Karpas-422 (cell line): ENCODE results near the gene SUPT3H. TPM values are rescaled to one million over a fixed set of nuclear protein-coding genes. Genes with fewer than 3 reads are reported as not detected.

ENCODE experiments used
- DNase-seq: peaks from one replicate; pipeline ENCODE4 v3.0.0-alpha.2; 2015
- H2AFZ ChIP-seq: fragments of 200-600 bp; sonication (generic); 2 replicates; pipeline ENCODE4 v1.6.1; 2014; ENCODE audit warnings: antibody characterized with exemption, low read length, mixed read lengths
- H3K27ac ChIP-seq: fragments of 200-600 bp; sonication (generic); 2 replicates; pipeline ENCODE4 v1.5.1; 2014; ENCODE audit warnings: mild to moderate bottlenecking, low read length, moderate library complexity
- H3K27me3 ChIP-seq: fragments of 200-600 bp; sonication (generic); 2 replicates; pipeline ENCODE4 v1.6.1; 2014; ENCODE audit warnings: low read length, mixed read lengths
- H3K36me3 ChIP-seq: fragments of 200-600 bp; sonication (generic); 2 replicates; pipeline ENCODE4 v1.6.1; 2014; ENCODE audit warnings: low read length, mixed read lengths; ENCODE audit not compliant: insufficient read depth
- H3K4me1 ChIP-seq: fragments of 200-600 bp; sonication (generic); 2 replicates; pipeline ENCODE4 v1.6.1; 2014; ENCODE audit warnings: mild to moderate bottlenecking, low read length, mixed read lengths
- H3K4me2 ChIP-seq: fragments of 200-600 bp; sonication (generic); 2 replicates; pipeline ENCODE4 v1.6.1; 2014; ENCODE audit warnings: low read length, low read depth, mild to moderate bottlenecking; ENCODE audit not compliant: poor library complexity, severe bottlenecking
- H3K4me3 ChIP-seq: fragments of 200-600 bp; sonication (generic); 2 replicates; pipeline ENCODE4 v1.5.1; 2014; ENCODE audit warnings: mild to moderate bottlenecking, antibody characterized with exemption, low read length, mixed read lengths
- H3K79me2 ChIP-seq: fragments of 200-600 bp; sonication (generic); 2 replicates; pipeline ENCODE4 v1.6.1; 2014; ENCODE audit warnings: mild to moderate bottlenecking, low read length, mixed read lengths
- H3K9ac ChIP-seq: fragments of 200-600 bp; sonication (generic); 2 replicates; pipeline ENCODE4 v1.6.0; 2014; ENCODE audit warnings: low read length
- H3K9me2 ChIP-seq: fragments of 200-600 bp; sonication (generic), shearing (Covaris generic); replicated peaks from 2 replicates; pipeline ENCODE4 v1.6.0; 2014; ENCODE audit warnings: mild to moderate bottlenecking, low read length, moderate library complexity; ENCODE audit not compliant: insufficient read depth
- H3K9me3 ChIP-seq: fragments of 300-700, 200-600 bp; sonication (generic); 2 replicates; pipeline ENCODE4 v1.6.1; 2014; ENCODE audit warnings: low read length, mixed read lengths
- H4K20me1 ChIP-seq: fragments of 200-600 bp; sonication (generic); 2 replicates; pipeline ENCODE4 v1.6.1; 2014; ENCODE audit warnings: mild to moderate bottlenecking, antibody characterized with exemption, low read length, low read depth; ENCODE audit not compliant: insufficient read depth
- total RNA-seq: library from RNA; depleted of rRNA; stranded (reverse); fragments of >200 nt; shearing (Covaris generic); gene quantifications from 2 replicates; pipeline ENCODE4 v1.2.3, GENCODE V29; 2014; ENCODE audit warnings: low replicate concordance

SUPT3H gene
- total RNA-seq, 1 experiment from 2014 or later: 2.6 TPM

GRCh38 chr6:45326698-45327417 lies 50.9 kb downstream of the SUPT3H start:
- DNase-seq: no peak
- Histone ChIP-seq H4K20me1 (0 out of 2 replicates have a peak, but pooled peaks cover 3% of the 10 kb centered on the region), H3K36me3 (no peaks in the 10 kb centered on the region), H3K4me3 (no peak overlapping the region), H3K9me3 (no peaks in the 10 kb centered on the region), H3K4me1 (no peaks in the 10 kb centered on the region), H3K27ac (no peak overlapping the region), H3K27me3 (no peaks in the 10 kb centered on the region; the same call in 1 of the 2 replicates), H3K4me2 (no peak overlapping the region), H3K79me2 (no peaks in the 10 kb centered on the region), H3K9me2 (no peaks in the 10 kb centered on the region), H3K9ac (no peak overlapping the region), H2AFZ (no peak overlapping the region)

DNA sequence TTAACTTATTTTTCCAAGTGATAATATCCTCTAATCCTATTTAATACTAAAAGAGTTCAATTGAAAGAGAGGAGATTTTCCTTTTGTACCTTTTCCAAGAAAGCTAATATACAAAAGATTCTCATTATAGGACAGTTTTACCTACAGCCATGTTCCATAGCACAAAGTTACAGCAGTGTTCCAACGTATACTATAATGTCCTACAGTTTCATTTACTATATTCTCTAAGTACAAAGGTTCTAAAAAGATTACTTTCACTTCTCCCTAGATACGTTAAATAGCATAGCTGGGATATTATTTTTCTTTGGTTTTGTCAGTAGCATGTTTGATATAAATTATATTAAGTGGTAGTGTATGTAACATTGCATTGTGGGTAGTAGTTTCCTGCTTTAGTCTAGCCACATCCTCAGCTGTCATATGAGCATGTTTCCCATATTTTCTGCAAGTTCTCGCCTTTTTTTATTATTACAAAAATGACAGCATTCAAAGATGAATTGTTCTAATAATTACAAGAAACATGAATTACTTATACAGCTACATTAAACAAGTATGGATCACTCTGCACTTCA lies 54.0 kb downstream of the SUPT3H start:
- Histone ChIP-seq H3K4me1 (no peaks in the 10 kb centered on the region), H2AFZ (no peak overlapping the region), H3K9me3 (no peaks in the 10 kb centered on the region), H3K79me2 (no peaks in the 10 kb centered on the region), H3K4me2 (no peak overlapping the region), H3K27me3 (no peaks in the 10 kb centered on the region; the same call in 1 of the 2 replicates), H3K9ac (no peak overlapping the region), H3K27ac (no peak overlapping the region), H3K9me2 (no peaks in the 10 kb centered on the region), H4K20me1 (0 out of 2 replicates have a peak, but pooled peaks cover 3% of the 10 kb centered on the region), H3K36me3 (no peaks in the 10 kb centered on the region), H3K4me3 (no peak overlapping the region)
- no peak for DNase-seq

DNA sequence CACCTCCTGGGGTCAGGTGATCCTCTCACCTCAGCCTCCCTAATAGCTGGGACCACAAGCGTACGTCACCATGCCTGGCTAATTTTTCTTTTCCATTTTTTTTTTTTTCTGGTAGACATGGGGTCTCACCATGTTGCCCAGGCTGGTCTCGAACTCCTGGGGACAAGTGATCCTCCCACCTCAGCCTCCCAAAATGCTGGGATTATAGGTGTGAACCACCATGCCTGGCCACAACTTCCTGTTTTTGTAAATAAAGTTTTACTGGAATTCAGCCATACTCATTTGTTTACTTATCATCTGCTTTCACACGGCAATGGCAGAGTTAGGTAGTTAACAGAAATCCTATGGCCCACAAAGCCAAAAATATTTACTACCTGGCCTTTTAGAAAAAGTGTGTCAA lies 57.4 kb downstream of the SUPT3H start:
- Histone ChIP-seq H3K27me3 (no peaks in the 10 kb centered on the region), H3K4me3 (no peak overlapping the region), H3K27ac (no peak overlapping the region), H3K36me3 (no peaks in the 10 kb centered on the region), H3K9me2 (no peaks in the 10 kb centered on the region), H2AFZ (no peak overlapping the region), H3K4me2 (no peak overlapping the region), H4K20me1 (0 out of 2 replicates have a peak, but pooled peaks cover 3% of the 10 kb centered on the region), H3K9ac (no peak overlapping the region), H3K79me2 (no peaks in the 10 kb centered on the region), H3K9me3 (no peaks in the 10 kb centered on the region), H3K4me1 (no peaks in the 10 kb centered on the region)
- no peak for DNase-seq

- Histone ChIP-seq H3K9me3 (no peaks in the 10 kb centered on the region), H3K9me2 (no peaks in the 10 kb centered on the region), H3K9ac (no peak overlapping the region), H3K4me1 (no peaks in the 10 kb centered on the region), H3K4me2 (no peak overlapping the region), H3K36me3 (no peaks in the 10 kb centered on the region), H2AFZ (no peak overlapping the region), H3K79me2 (no peaks in the 10 kb centered on the region), H4K20me1 (no peaks in the 10 kb centered on the region), H3K4me3 (no peak overlapping the region), H3K27ac (no peak overlapping the region), H3K27me3 (no peaks in the 10 kb centered on the region)
- no peak for DNase-seq
These were observed 63.6 kb downstream of the SUPT3H start for GRCh38 chr6:45314146-45314545.

- no peak overlapping the region for H3K27ac ChIP-seq
- H3K79me2 ChIP-seq: no peaks in the 10 kb centered on the region
- H3K4me2 ChIP-seq: no peak overlapping the region
- no peaks in the 10 kb centered on the region for H3K27me3 ChIP-seq
- H3K9me2 ChIP-seq: no peaks in the 10 kb centered on the region
- H3K4me1 ChIP-seq: no peaks in the 10 kb centered on the region
- no peaks in the 10 kb centered on the region for H3K9me3 ChIP-seq
- DNase-seq: no peak
- H3K9ac ChIP-seq: no peak overlapping the region
- no peaks in the 10 kb centered on the region for H3K36me3 ChIP-seq
- H2AFZ ChIP-seq: no peak overlapping the region
- H4K20me1 ChIP-seq: no peaks in the 10 kb centered on the region
- no peak overlapping the region for H3K4me3 ChIP-seq
These were observed 67.5 kb downstream of the SUPT3H start for GRCh38 chr6:45310118-45310788.

GRCh38 chr6:45305546-45305945 lies 72.2 kb downstream of the SUPT3H start:
- H2AFZ ChIP-seq: no peak overlapping the region

GRCh38 chr6:45302832-45303231 lies 74.9 kb downstream of the SUPT3H start:
- Histone ChIP-seq H4K20me1 (no peaks in the 10 kb centered on the region), H3K9me3 (no peaks in the 10 kb centered on the region), H3K79me2 (no peaks in the 10 kb centered on the region), H3K9ac (no peak overlapping the region), H3K4me2 (no peak overlapping the region), H3K4me3 (no peak overlapping the region), H3K27ac (no peak overlapping the region), H2AFZ (no peak overlapping the region), H3K27me3 (no peaks in the 10 kb centered on the region), H3K36me3 (no peaks in the 10 kb centered on the region), H3K4me1 (no peaks in the 10 kb centered on the region), H3K9me2 (no peaks in the 10 kb centered on the region)
- no peak for DNase-seq

More at GRCh38 chr6:45305546-45305945, 72.2 kb downstream of the SUPT3H start:
- no peaks in the 10 kb centered on the region for H3K27me3 ChIP-seq
- no peaks in the 10 kb centered on the region for H3K36me3 ChIP-seq
- no peak overlapping the region for H3K4me3 ChIP-seq
- DNase-seq: no peak
- no peaks in the 10 kb centered on the region for H3K9me2 ChIP-seq
- no peaks in the 10 kb centered on the region for H3K9me3 ChIP-seq
- no peak overlapping the region for H3K9ac ChIP-seq
- no peak overlapping the region for H3K27ac ChIP-seq
- H3K4me1 ChIP-seq: no peaks in the 10 kb centered on the region
- H3K79me2 ChIP-seq: no peaks in the 10 kb centered on the region
- no peaks in the 10 kb centered on the region for H4K20me1 ChIP-seq
- H3K4me2 ChIP-seq: no peak overlapping the region

DNA sequence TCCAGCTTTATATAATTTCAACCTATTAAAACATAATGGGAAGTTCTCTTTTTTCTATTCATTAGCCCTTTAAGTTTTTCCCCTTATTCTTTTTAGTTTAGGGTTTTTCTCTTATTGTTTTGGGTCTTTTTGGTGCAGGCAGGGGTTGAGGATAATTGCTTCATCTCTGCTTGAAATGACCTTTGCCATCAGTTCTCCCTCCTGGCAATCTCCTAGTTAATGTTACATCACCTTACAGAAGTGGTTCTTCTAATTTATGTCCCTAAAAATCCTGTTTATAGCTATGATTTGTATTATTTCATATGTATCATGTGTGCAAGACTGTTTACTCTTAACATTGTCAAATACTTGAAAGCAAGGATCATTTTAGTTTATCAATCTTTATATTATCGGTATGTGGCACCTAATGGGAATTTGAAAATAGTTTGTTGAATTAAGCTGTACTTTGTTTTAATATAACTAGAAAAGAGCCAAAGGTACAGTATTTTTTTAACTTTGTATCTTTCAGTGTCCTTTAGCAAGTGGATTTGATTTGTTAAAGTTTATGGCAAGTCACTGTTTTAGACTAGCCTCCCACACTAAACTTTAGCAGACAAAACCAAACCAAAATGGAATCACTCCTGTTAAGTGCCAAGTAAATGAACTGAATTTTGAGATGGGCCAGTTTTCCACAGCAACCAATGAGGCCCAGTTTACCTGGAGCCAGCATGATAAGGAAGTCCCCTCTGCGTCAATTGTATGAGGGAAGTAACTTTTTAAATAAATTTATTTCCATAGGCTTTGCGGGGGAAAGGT lies 76.2 kb downstream of the SUPT3H start:
- H3K9me2 ChIP-seq: no peaks in the 10 kb centered on the region
- no peak overlapping the region for H2AFZ ChIP-seq
- no peaks in the 10 kb centered on the region for H3K4me1 ChIP-seq
- no peaks in the 10 kb centered on the region for H3K27me3 ChIP-seq
- H3K27ac ChIP-seq: no peak overlapping the region
- no peaks in the 10 kb centered on the region for H4K20me1 ChIP-seq
- H3K4me2 ChIP-seq: no peak overlapping the region
- H3K9ac ChIP-seq: no peak overlapping the region
- H3K79me2 ChIP-seq: no peaks in the 10 kb centered on the region
- no peak for DNase-seq
- no peak overlapping the region for H3K4me3 ChIP-seq
- H3K36me3 ChIP-seq: no peaks in the 10 kb centered on the region
- H3K9me3 ChIP-seq: no peaks in the 10 kb centered on the region
